ENCODE measurements around the gene FGR. TPM values are rescaled to one million over a fixed set of nuclear protein-coding genes. Genes with fewer than 3 reads are reported as not detected.

The FGR gene
- total and polyA plus RNA-seq, 2 of the 13 experiments (the other 11 are each of a cell fraction or from before 2014, with no cell fraction given) = not detected

DNA sequence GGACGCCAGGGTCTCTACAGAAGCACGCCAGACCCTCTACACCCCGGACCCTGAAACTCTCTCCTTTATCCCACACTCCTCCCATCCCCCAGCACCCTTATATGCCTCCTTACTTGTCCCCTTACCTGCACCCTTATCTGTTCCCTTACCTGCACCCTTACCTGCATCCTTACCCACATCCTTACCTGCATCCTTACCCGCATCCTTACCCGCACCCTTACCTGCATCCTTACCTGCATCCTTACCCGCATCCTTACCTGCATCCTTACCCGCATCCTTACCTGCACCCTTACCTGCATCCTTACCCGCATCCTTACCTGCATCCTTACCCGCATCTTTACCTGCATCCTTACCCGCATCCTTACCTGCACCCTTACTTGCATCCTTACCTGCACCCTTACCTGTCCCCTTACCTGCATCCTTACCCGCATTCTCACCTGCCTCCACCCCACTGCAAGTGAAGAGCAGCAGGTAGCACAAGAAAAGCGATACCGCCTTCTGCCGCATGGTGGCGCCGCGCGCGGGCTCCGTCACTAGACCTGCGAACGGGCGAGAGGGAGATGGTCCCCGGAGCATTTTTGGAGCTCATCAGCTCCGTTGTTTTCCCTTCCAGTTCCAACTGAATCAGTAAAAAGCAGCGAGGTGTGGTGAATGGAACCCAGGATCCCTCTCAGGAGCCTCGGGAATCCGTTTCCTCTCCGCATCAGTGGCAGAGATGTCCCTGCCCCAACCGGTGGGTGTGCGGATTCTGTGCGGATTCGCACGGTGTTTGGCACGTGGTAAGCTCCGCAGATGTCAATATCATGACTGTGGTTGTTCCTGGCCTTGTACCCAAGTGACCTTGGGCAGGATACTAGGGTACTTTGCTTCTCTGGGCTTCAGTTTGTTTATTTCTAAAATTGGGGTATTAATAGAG is 34.1 kb upstream of the FGR start (continued):
- TF ChIP-seq ZNF589 (CRISPR knock-in tag; conservative IDR thresholded peaks at IDR 0.05) (0 out of 2 replicates have a peak, but pooled peaks have one; percentile 19), THAP11 (CRISPR knock-in tag; IDR thresholded peaks at IDR 0.05) (0 out of 2 replicates have a peak, but pooled peaks have one; percentile 26), ZNF788 (CRISPR knock-in tag; IDR thresholded peaks at IDR 0.05; ENCODE audit: borderline replicate concordance) (no peak), FOSL2 (CRISPR knock-in tag; IDR thresholded peaks at IDR 0.05) (0 out of 2 replicates have a peak, but pooled peaks have one; percentile 10), SP4 (CRISPR knock-in tag; IDR thresholded peaks at IDR 0.05) (peak; percentile 24; the same call in 1 of the 2 replicates), AGO1 (IDR thresholded peaks at IDR 0.05; ENCODE audit: low read depth, low read length, poor library complexity, severe bottlenecking) (no peak), YEATS4 (CRISPR knock-in tag; IDR thresholded peaks at IDR 0.05; ENCODE audit: borderline replicate concordance) (0 out of 2 replicates have a peak, but pooled peaks have one; percentile 27), CEBPG (CRISPR knock-in tag; IDR thresholded peaks at IDR 0.05) (no peak), ZBTB20 (CRISPR knock-in tag; IDR thresholded peaks at IDR 0.05; ENCODE audit: borderline replicate concordance, low read depth) (no peak), HOXA5 (CRISPR knock-in tag; IDR thresholded peaks at IDR 0.05) (0 out of 2 replicates have a peak, but pooled peaks have one; percentile 42), MAX (IDR thresholded peaks at IDR 0.05) (peak; percentile 60), MZF1 (CRISPR knock-in tag; IDR thresholded peaks at IDR 0.05; ENCODE audit: borderline replicate concordance) (no peak), PTBP1 (IDR thresholded peaks at IDR 0.05; ENCODE audit: low read depth, low read length, poor library complexity, severe bottlenecking) (no peak), ATRX (CRISPR knock-in tag; IDR thresholded peaks at IDR 0.05; ENCODE audit: borderline replicate concordance) (no peak), ZFP36L1 (CRISPR knock-in tag; IDR thresholded peaks at IDR 0.05) (no peak), SOX13 (IDR thresholded peaks at IDR 0.05) (no peak), SOX13 (CRISPR knock-in tag; conservative IDR thresholded peaks at IDR 0.05 in 1 of 2, IDR thresholded peaks at IDR 0.05 in 1 of 2) (peak in 1 of 2 experiments; percentile 15; a peak in 1 of 4 replicates), XRCC5 (optimal IDR thresholded peaks at IDR 0.05; ENCODE audit: low read length) (peak; percentile 63), CREB1 (IDR thresholded peaks at IDR 0.05) (no peak; the same call in 1 of the 2 replicates), CREB1 (CRISPR knock-in tag; IDR thresholded peaks at IDR 0.05) (peak; percentile 47), STAG1 (CRISPR knock-in tag; IDR thresholded peaks at IDR 0.05) (peak; percentile 84), ARID5B (CRISPR knock-in tag; IDR thresholded peaks at IDR 0.05) (0 out of 2 replicates have a peak, but pooled peaks have one; percentile 34), ZNF260 (CRISPR knock-in tag; IDR thresholded peaks at IDR 0.05; ENCODE audit: borderline replicate concordance, low read depth) (no peak), KDM2A (CRISPR knock-in tag; IDR thresholded peaks at IDR 0.05; ENCODE audit: borderline replicate concordance, low read depth) (peak; percentile 82; the same call in 1 of the 2 replicates), ZFX (CRISPR knock-in tag; IDR thresholded peaks at IDR 0.05; ENCODE audit: low read depth) (peak; percentile 23; the same call in 1 of the 2 replicates)
- TF ChIP-seq, protein P1, sequence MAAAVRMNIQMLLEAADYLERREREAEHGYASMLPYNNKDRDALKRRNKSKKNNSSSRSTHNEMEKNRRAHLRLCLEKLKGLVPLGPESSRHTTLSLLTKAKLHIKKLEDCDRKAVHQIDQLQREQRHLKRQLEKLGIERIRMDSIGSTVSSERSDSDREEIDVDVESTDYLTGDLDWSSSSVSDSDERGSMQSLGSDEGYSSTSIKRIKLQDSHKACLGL (CRISPR knock-in tag; IDR thresholded peaks at IDR 0.05) = no peak
